ENCODE measurements around the gene ZNF513.

Gene ZNF513

DNA sequence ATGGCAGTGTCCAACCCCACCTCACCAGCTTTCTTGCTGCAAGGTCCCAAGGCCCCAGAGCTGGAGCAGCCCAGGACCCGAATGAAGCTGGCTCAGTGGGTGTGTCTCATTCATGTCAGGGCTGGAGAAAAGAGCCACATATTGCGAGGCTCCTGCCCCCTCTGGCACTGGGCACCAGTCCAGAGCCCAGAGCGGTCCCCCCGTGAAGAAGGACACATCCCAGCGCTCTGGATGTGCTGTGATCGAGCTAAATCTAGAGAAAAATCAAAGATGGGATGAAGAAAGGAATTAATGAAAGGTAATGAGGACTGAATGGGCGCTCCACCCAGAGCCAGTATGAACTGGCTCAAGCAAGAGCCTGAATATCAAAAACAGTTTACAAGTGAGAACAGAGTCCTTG is 44.4 kb downstream of the ZNF513 start:
- H3K9me3 Mint-ChIP-seq: no peaks in the 10 kb centered on the region
- no peak overlapping the region for H3K27ac Mint-ChIP-seq
- no peaks in the 10 kb centered on the region for H3K27me3 Mint-ChIP-seq (ENCODE audit: low read depth)
- H3K4me3 Mint-ChIP-seq: no peak overlapping the region
- no peaks in the 10 kb centered on the region for H3K4me1 Mint-ChIP-seq
- peaks cover 57% of the 10 kb centered on the region for H3K36me3 Mint-ChIP-seq (ENCODE audit: low read depth)
- TF ChIP-seq, protein P1, sequence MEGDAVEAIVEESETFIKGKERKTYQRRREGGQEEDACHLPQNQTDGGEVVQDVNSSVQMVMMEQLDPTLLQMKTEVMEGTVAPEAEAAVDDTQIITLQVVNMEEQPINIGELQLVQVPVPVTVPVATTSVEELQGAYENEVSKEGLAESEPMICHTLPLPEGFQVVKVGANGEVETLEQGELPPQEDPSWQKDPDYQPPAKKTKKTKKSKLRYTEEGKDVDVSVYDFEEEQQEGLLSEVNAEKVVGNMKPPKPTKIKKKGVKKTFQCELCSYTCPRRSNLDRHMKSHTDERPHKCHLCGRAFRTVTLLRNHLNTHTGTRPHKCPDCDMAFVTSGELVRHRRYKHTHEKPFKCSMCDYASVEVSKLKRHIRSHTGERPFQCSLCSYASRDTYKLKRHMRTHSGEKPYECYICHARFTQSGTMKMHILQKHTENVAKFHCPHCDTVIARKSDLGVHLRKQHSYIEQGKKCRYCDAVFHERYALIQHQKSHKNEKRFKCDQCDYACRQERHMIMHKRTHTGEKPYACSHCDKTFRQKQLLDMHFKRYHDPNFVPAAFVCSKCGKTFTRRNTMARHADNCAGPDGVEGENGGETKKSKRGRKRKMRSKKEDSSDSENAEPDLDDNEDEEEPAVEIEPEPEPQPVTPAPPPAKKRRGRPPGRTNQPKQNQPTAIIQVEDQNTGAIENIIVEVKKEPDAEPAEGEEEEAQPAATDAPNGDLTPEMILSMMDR (IDR thresholded peaks at IDR 0.05; ENCODE audit: unreplicated experiment in 3 of 3): no peak

DNA sequence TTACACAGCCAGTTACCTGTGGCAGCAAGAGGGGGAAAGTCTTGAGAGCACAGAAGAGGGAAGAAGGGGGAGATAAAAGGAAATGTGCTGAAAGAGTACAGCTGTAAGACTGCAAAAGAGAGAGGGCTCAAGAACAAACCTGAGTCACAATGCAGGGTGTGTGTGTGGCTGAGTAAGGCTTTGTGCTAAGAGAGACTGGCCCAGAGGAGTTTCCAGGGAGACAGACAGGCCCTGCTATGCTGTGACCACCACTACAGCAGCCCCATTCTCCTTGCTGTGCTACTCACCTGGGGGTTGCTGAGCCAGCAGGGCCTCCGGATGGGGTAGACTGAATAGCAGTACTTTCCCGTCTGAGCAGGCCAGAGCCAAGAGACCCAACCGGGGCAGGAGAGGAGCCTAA is 45.2 kb downstream of the ZNF513 start:
- TF ChIP-seq, protein P1 (IDR thresholded peaks at IDR 0.05; ENCODE audit: unreplicated experiment in 3 of 3): no peak
- H3K4me3 Mint-ChIP-seq: no peak overlapping the region
- H3K27me3 Mint-ChIP-seq (ENCODE audit: low read depth): no peaks in the 10 kb centered on the region
- H3K36me3 Mint-ChIP-seq (ENCODE audit: low read depth): peaks cover 54% of the 10 kb centered on the region
- H3K4me1 Mint-ChIP-seq: no peaks in the 10 kb centered on the region
- no peak overlapping the region for H3K27ac Mint-ChIP-seq
- no peaks in the 10 kb centered on the region for H3K9me3 Mint-ChIP-seq
